HS-27A (cell line): Measurements from ENCODE around the gene MSRB1.
"Not testable (repeated sequence)": the region's sequence is repeated elsewhere in the genome, so short reads cannot be mapped to it uniquely, and the experiment has no call there.

Experiments
- DNase-seq: peaks from one replicate; pipeline ENCODE4 v3.0.0-alpha.2; 2012; ENCODE audit warnings: low read depth, missing footprints

The MSRB1 gene

GRCh38 chr16:1938910-1939309 is 4.1 kb downstream of the MSRB1 start:
- no peak for DNase-seq

- DNase-seq = no peak
Measured at GRCh38 chr16:1938316-1938715, 4.7 kb downstream of the MSRB1 start.

GRCh38 chr16:1936945-1937479 is 6.0 kb downstream of the MSRB1 start:
- DNase-seq = no peak

GRCh38 chr16:1933097-1933661 is 9.8 kb downstream of the MSRB1 start:
- DNase-seq = no peak

- no peak for DNase-seq
Measured at GRCh38 chr16:1932050-1933028, 10.7 kb downstream of the MSRB1 start.

- no peak for DNase-seq
Measured at GRCh38 chr16:1930338-1930720, 12.7 kb downstream of the MSRB1 start.

GRCh38 chr16:1929578-1930337 is 13.2 kb downstream of the MSRB1 start:
- DNase-seq = peak; percentile 29

GRCh38 chr16:1929105-1929504 is 13.9 kb downstream of the MSRB1 start:
- DNase-seq = no peak

- DNase-seq = no peak
Measured at GRCh38 chr16:1926271-1926670, 16.7 kb downstream of the MSRB1 start.

GRCh38 chr16:1924095-1924494 is 18.9 kb downstream of the MSRB1 start:
- no peak for DNase-seq

- DNase-seq = no peak
Measured at GRCh38 chr16:1923299-1924034, 19.5 kb downstream of the MSRB1 start.

- no peak for DNase-seq
Measured at GRCh38 chr16:1922357-1922756, 20.6 kb downstream of the MSRB1 start.

- DNase-seq = no peak
Measured at GRCh38 chr16:1920727-1921171, 22.2 kb downstream of the MSRB1 start.

- not testable (repeated sequence) for DNase-seq
Measured at GRCh38 chr16:1920122-1920521, 22.9 kb downstream of the MSRB1 start.

GRCh38 chr16:1919327-1919998 is 23.5 kb downstream of the MSRB1 start:
- no peak for DNase-seq

GRCh38 chr16:1918351-1919326 is 24.4 kb downstream of the MSRB1 start, which contains the start of gene HS3ST6:
Gene HS3ST6, minus strand, starts transcription at chr16:1918415. Its CDS starts 92 bp downstream, at chr16:1918323.
- DNase-seq = no peak

- DNase-seq = no peak
Measured at GRCh38 chr16:1917665-1918350, 25.2 kb downstream of the MSRB1 start.

GRCh38 chr16:1917056-1917664 is 25.8 kb downstream of the MSRB1 start:
- no peak for DNase-seq

GRCh38 chr16:1916640-1916990 is 26.4 kb downstream of the MSRB1 start:
- no peak for DNase-seq
